ENCODE measurements around the gene IGSF9B. TPM values are rescaled to one million over a fixed set of nuclear protein-coding genes. Genes with fewer than 3 reads are reported as not detected.

Gene IGSF9B
- total and polyA plus RNA-seq, 9 of the 15 experiments (the other 6 are each of a cell fraction or from before 2014, with no cell fraction given): 0.09 TPM; not detected in 8

GRCh38 chr11:133953547-133953946 is 3.2 kb downstream of the IGSF9B start:
- peaks cover 6% of the 10 kb centered on the region; the same call in 1 of the 2 replicates for H4K20me1 ChIP-seq (replicated peaks; ENCODE audit: control insufficient read depth, insufficient read depth, low read length)
- H3K4me1 ChIP-seq (replicated peaks in 1 of 2; ENCODE audit: control insufficient read depth in 2 of 2, insufficient read depth in 2 of 2, low read length in 2 of 2): peaks cover 0 to 7% of the 10 kb centered on the region in 2 experiments; a peak in 1 of 5 replicates
- no peak for FAIRE-seq
- H3K9me3 ChIP-seq (replicated peaks; ENCODE audit: control insufficient read depth, insufficient read depth, low read depth, low read length): no peaks in the 10 kb centered on the region
- no peak for DNase-seq (ENCODE audit: extremely low read depth in 1 of 4, low spot score in 3 of 4)
- peaks cover 0 to 55% of the 10 kb centered on the region in 2 experiments; a peak in 2 of 5 replicates for H3K27me3 ChIP-seq (ENCODE audit: control insufficient read depth in 2 of 2, insufficient read depth in 2 of 2, low read length in 2 of 2)
- POLR2A ChIA-PET: no interaction called here
- no peak overlapping the region for H3K4me2 ChIP-seq (ENCODE audit: insufficient read depth, low read length)
- H3K9ac ChIP-seq (ENCODE audit: insufficient read depth in 1 of 2, low read depth in 2 of 2, low read length in 2 of 2): no peak overlapping the region
- ATAC-seq: no peak
- 0% methylated on average over 5 of the region's 5 CpGs for WGBS (ENCODE audit: insufficient coverage, low coverage, missing lambda C conversion rate)
- CTCF ChIA-PET (ENCODE audit: low intra/inter-chr PET ratio): no interaction called here
- no peaks in the 10 kb centered on the region for H3K79me2 ChIP-seq (ENCODE audit: control insufficient read depth, insufficient read depth, low read length)
- no peaks in the 10 kb centered on the region for H3K36me3 ChIP-seq (ENCODE audit: control insufficient read depth, insufficient read depth, low read length)
- intact Hi-C loops (cut with micrococcal nuclease): no loop called here
- no peaks in the 10 kb centered on the region for H3K9me1 ChIP-seq (ENCODE audit: control insufficient read depth, insufficient read depth, low read length)
- BruUV-seq (replicated peaks): no TSS peak
- H3K27ac ChIP-seq (ENCODE audit: extremely low read depth, low read depth, low read length): no peak overlapping the region
- no peak overlapping the region for H2AFZ ChIP-seq (ENCODE audit: low read depth, low read length)
- H3K4me3 ChIP-seq: no peak overlapping the region
- in situ Hi-C loops (cut with MboI): no loop called here
- TF ChIP-seq HNRNPH1 (optimal IDR thresholded peaks at IDR 0.05; ENCODE audit: low read depth, low read length): no peak
- TF ChIP-seq RFX7 (CRISPR knock-in tag; IDR thresholded peaks at IDR 0.05): no peak
- no peak for TF ChIP-seq ASH1L (IDR thresholded peaks at IDR 0.05; ENCODE audit: borderline replicate concordance, low read depth, partially characterized antibody)
- no peak for TF ChIP-seq EGR1 (conservative IDR thresholded peaks at IDR 0.05)
- no peak for TF ChIP-seq KAT7 (CRISPR knock-in tag; IDR thresholded peaks at IDR 0.05; ENCODE audit: borderline replicate concordance)
- TF ChIP-seq, protein P1, sequence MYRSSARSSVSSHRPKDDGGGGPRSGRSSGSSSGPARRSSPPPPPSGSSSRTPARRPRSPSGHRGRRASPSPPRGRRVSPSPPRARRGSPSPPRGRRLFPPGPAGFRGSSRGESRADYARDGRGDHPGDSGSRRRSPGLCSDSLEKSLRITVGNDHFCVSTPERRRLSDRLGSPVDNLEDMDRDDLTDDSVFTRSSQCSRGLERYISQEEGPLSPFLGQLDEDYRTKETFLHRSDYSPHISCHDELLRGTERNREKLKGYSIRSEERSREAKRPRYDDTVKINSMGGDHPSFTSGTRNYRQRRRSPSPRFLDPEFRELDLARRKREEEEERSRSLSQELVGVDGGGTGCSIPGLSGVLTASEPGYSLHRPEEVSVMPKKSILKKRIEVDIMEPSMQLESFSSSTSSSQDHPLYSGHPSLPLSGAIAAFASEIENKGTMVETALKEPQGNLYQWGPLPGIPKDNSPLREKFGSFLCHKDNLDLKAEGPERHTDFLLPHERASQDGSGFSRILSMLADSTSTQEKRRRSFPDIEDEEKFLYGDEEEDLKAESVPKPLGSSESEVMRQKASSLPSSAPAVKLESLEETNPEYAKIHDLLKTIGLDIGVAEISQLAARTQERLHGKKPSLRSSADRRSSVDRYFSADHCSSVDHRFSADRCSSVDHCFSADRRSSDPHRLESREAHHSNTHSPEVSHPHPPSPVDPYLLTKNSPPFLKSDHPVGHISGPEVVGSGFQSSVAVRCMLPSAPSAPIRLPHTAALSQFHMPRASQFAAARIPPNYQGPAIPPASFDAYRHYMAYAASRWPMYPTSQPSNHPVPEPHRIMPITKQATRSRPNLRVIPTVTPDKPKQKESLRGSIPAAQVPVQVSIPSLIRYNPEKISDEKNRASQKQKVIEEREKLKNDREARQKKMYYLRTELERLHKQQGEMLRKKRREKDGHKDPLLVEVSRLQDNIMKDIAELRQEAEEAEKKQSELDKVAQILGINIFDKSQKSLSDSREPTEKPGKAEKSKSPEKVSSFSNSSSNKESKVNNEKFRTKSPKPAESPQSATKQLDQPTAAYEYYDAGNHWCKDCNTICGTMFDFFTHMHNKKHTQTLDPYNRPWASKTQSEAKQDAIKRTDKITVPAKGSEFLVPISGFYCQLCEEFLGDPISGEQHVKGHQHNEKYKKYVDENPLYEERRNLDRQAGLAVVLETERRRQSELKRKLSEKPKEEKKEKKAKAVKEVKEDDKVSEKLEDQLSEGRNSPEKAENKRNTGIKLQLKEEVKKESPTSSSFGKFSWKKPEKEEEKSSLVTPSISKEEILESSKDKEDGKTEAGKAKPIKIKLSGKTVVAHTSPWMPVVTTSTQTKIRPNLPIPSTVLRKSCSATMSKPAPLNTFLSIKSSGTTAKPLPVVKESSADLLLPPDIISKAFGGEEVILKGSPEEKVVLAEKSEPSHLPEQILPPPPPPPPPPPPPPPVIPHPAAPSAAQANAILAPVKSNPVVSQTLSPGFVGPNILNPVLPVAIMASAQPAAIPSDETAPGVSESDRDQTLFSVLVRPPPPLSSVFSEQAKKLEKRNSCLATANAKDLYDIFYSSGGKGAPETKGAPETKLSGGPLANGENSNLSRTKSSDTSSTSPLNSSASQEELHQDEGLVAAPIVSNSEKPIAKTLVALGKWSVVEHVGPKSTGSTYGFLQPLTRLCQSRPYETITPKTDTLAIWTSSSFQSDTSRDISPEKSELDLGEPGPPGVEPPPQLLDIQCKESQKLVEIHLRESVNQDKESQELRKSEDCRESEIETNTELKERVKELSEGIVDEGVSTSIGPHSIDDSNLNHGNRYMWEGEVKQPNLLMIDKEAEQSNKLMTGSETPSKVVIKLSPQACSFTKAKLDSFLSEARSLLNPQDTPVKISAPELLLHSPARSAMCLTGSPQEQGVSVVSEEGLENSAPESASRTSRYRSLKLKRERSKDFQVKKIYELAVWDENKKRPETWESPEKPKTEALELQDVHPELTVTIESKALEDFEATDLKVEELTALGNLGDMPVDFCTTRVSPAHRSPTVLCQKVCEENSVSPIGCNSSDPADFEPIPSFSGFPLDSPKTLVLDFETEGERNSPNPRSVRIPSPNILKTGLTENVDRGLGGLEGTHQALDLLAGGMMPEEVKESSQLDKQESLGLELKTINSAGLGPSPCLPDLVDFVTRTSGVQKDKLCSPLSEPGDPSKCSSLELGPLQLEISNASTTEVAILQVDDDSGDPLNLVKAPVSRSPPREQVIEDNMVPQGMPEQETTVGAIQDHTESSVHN (IDR thresholded peaks at IDR 0.05; ENCODE audit: borderline replicate concordance in 1 of 2, low read depth in 1 of 2): no peak
- TF ChIP-seq NR2C1 (IDR thresholded peaks at IDR 0.05): no peak
- TF ChIP-seq NR2C1 (tag; IDR thresholded peaks at IDR 0.05): no peak
- no peak for TF ChIP-seq HNRNPLL (IDR thresholded peaks at IDR 0.05; ENCODE audit: low read depth, low read length, poor library complexity, severe bottlenecking)
- TF ChIP-seq ZNF57 (CRISPR knock-in tag; IDR thresholded peaks at IDR 0.05): no peak
- TF ChIP-seq FOXJ2 (tag; IDR thresholded peaks at IDR 0.05): no peak
- no peak for TF ChIP-seq POLR2A (conservative IDR thresholded peaks at IDR 0.05)
- no peak for TF ChIP-seq BCL6 (CRISPR knock-in tag; IDR thresholded peaks at IDR 0.05)
- no peak for TF ChIP-seq SOX6 (IDR thresholded peaks at IDR 0.05)
- TF ChIP-seq, protein P2, sequence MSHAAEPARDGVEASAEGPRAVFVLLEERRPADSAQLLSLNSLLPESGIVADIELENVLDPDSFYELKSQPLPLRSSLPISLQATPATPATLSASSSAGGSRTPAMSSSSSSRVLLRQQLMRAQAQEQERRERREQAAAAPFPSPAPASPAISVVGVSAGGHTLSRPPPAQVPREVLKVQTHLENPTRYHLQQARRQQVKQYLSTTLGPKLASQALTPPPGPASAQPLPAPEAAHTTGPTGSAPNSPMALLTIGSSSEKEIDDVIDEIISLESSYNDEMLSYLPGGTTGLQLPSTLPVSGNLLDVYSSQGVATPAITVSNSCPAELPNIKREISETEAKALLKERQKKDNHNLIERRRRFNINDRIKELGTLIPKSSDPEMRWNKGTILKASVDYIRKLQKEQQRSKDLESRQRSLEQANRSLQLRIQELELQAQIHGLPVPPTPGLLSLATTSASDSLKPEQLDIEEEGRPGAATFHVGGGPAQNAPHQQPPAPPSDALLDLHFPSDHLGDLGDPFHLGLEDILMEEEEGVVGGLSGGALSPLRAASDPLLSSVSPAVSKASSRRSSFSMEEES (CRISPR knock-in tag; IDR thresholded peaks at IDR 0.05): no peak
- TF ChIP-seq ZNF124 (CRISPR knock-in tag; IDR thresholded peaks at IDR 0.05): no peak
